HG03064 (cell line): ENCODE measurements around the gene MT1HL1.

Source experiments
- ATAC-seq: cut with Tn5 transposase; IDR thresholded peaks from one replicate; pipeline ENCODE4 v1.9.1; 2021; ENCODE audit warnings: low read depth; ENCODE audit not compliant: unreplicated experiment

Gene MT1HL1

DNA sequence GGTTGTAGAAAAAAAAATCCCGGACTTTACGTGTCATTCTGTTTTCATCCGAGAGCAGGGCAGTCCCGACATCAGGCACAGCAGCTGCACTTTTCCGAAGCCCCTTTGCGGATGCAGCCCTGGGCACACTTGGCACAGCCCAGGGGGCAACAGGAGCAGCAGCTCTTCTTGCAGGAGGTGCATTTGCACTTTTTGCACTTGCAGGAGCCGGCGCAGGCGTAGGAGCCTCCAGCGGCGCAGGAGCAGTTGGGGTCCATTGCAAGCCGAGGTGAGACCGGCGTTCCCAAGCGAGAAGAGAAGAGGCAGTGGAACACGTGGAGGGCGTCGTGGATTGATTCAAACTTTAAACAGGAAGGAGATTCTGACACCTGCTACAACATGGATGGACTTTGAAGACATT, at the start of gene MT1HL1:
Gene MT1HL1 (minus strand): TSS at position 326 of the 400 bp plus-strand sequence. CDS start 69 bp downstream, at position 257.
- no peak for ATAC-seq

DNA sequence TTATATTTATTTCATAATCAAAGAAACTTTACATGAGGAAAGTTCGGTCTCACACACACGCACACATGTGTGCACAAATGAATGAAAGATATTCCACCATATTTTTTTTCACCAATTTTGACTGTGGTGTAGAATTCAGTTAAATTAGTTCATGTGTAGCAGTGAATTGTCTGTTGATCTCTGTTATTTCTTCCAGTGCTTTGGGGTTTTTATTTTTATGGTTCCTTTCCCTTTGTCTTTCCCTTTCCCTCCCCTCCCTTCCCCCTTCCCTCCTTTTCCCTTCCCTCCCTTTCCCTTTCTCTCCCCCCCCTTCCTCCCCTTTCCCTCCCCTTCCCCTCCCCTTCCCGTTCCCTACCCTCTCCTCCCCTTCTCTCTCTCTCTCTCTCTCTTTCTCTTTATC, 46.7 kb upstream of the MT1HL1 start:
- ATAC-seq = no peak

DNA sequence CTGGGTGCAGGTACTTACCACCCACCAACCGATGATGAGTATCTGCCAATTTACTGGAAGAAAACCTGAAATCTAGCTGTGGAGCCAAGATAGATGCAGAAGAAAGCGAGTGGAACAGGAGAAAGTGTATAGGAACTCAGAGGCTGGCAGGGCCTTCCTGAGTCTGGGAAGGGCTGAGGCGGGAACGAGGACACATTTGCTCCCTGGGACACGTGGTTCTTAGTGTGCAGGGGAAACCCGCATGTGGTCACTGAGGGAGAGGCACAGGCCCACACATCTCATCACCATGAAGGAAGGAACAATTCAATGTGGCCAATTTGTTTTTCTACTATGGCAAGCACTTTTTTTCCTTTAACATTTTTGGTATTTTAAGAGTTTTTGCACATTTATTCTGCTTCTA, 45.9 kb upstream of the MT1HL1 start:
- no peak for ATAC-seq

DNA sequence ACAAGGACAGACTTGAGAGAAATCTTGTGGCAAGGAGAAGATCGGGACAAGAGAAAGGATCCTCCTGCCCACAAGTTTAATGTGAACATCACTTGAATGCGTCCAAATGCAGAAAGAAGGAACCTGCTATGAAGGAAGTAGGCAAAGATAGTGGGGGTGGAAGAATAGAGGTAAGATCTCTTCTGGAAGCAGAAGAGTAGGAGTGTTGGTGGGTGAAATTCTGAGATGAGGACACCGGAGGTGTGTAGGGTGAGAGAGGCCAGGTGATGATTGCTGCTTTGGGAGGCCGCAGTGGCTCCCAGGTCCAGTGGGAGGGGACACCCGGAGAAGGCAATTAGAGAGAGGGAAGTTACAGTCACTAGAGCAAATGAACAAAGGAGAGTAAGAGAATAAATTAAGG, 44.6 kb upstream of the MT1HL1 start:
- no peak for ATAC-seq

DNA sequence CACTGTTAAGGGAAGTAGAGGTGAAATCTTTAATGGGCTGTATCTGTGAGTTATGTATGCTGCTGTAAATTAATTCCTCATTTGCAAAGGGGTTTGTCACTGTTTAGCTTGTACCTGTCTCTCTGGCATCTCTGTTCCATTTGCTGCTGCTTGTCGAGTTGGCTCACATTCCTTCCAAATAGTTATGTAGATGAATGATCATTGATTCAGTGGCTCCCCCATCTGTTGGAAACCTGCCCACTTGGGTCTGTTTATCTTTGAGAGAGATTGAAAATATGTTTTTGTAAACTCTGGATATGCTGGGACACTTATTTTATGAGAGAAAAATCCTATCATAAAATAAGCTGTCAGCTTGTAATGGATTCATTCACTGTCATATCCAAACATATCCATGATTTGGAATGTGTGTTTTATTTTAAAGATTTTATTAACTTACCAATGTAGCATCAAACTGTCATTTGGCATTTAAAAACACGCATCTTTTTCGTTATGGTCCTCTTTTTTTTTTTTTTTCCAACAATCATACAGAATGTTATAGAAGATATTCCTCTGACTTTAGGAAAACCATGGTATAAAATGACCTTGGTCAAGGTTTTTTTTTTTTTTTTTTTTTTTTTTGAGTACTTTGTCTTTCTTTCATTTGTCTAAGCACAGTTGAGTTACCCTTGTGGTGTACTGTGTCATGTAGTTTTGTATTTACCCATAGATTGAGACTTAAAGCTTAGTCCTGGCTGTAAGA, 41.2 kb upstream of the MT1HL1 start:
- no peak for ATAC-seq

DNA sequence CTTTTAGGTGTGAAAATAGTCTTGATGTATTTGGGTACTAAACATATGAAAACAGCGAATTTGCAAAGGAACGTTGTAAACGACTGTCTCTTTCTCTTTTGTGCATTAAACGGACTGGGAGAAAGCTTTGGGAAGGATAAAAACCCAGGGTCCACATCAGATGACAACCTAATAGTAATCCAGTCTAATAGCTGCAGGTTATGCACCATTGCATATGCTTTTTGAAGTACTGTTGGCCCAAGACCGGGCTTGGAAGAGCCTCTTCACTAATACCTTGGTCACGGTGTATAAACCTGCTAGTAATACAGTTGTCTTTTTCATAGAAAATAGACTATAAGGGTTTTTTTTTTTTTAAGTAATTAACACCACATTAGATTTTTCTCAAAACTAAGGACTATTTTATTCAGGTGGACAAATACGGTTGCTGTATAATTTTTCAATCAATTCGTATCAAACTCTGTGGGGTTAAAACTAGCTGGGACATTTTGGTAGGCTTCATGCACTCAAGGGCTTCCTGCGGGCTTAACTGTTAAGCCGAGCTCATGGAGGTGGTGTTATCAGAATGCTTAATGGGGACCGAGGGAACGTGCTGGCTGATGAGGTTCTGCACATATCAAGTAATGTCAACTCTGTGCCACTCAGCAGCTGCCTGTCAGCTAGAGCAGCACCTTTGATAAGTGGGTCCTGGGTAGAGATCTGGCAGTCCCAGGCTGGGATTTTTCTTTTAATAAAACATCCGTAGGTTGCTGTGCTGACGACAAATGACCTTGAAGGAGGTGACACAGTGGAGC, 39.8 kb upstream of the MT1HL1 start:
- ATAC-seq = no peak

DNA sequence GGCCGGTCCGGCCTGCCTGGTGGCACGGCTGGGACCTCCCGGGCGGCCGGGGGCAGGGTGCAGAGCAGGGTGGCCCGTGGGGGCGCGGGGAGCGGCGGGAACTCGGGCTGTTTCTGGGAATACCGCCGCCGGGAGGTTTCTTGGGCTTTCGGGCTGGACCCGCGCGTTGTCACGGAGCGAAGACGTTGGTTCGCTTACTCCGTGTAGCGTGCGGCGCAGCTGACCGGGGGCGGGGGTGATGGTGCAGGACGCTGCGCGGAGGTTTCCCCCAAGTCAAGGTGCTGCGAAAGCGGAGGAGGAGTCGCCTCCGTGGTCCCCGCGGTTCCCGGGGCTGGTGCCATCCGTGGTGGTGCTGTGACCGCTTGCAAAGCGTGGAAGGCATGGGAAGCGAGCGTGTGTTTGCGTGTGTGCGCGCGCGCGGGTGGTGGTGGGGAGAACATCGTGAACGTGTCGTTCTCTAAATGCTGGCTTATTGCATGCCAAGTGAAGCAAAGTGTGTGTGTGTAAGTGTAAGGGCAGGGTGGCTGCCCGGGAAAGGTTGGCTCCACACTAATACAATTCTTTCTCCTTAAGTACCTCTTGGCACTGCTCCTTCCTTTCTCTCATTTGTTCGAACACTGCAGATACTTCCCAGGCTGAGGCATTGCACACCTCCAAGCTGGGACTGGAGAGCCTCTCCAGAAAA, 38.8 kb upstream of the MT1HL1 start:
- no peak for ATAC-seq

DNA sequence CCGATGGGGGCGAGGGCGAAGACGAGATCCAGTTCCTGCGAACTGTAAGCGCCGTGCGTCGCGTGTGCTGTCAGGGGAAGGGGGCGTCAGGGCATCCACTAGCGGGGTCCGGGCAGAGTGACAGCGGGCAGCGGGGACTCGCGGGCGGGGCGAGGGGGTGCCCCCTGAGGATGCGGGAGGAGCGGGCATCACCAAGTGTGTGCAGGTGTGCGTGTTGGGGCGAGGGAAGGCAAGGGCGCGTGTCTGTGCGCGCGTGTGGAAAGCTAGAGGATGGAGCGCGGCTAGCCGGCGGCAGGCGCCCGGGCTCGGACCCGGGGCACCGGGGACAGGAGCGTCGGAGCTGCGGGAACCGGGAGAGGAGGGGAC, 38.3 kb upstream of the MT1HL1 start:
- no peak for ATAC-seq

DNA sequence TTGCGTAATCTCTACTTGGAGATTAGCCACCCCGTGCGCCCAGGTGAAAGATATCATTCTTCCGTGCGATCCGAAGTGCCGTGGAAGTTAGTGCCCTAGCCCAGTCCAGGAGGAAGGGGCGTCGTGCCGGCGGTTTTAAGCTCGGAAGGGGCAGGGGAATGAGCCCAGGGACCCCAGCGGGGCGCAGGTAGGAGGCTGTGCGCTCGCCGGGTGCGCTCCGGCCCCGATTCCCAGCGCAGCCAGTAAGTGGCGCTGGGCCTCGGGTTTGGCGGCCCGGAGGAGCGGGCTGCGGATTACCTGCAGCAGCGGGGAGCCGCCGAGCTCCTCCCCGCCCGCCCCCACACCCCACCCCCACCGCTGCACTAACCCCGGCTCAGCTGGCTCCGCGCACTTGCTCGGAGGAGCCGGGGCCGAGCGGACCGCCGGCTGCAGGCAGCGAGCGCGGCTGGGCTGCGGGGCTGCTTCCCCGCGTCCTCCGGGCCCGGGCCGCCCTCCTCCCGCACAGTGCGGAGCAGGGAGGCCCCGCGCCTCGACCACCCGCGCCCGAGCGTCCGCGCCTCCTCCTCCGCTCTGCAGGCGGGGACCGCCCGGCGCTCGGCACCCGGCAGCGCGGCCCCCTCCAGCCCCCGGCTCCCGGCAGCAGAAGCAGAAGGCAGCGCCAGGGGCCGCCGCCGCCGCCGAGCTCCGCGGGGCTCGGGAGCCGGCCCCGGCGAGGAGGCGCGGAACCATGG, 37.7 kb upstream of the MT1HL1 start, which contains the start of gene RYR2:
Gene RYR2 (plus strand): TSS at position 390 of the 731 bp plus-strand sequence. CDS start 338 bp downstream, at position 728.
- no peak for ATAC-seq

DNA sequence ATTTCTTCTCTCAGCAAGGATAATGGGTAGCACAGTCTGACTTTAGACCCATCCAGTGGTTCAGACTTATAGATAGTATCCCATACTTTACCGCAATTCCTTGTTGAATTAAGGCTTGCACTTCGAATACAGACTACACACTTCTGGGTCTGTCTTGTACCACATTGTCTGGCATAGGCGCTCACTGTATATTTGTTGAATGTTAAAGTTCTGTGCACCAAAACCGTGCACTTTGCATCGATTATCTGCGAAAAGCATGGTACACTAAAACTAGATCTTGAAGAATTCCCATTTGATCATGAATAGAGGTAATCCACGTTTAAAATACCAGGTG, 37.2 kb upstream of the MT1HL1 start:
- ATAC-seq = no peak

DNA sequence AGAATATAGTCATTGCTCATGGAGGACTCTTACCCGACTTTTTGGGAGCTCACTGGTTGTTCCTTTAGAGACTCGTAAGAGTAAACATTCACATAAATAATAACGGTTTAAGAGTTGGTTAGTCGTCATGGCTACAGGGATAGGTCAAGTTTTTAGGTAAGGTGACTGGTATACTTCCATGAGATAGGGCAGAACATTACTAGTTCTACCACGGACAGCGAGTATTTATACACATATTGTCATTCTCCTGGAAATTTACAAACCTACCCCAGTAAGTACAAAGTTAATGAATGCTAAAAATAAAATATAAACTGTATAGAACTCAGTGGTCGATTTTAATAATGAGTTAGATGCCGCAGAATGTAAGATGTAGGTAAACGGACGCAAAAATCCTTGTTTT, 36.6 kb upstream of the MT1HL1 start:
- ATAC-seq = no peak

DNA sequence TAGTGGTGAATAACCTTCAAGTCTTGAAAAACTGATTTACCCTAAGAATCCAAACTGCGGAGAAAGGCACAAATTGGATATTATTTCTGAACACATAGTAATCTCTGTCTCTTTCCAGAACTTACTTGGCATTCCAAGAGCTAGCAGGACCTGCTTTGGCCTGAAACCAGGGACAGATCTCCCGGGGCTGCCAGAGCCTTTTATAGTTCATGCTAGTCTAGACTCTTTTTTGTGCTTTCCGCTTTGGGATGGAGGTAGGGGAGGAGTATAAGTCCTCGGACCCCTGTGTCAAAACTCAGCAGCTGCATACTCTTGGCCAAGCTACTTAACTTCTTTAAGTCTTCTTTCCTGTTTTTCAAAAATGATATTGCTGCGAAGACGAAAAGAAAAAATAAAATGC, 34.0 kb upstream of the MT1HL1 start:
- ATAC-seq = no peak

DNA sequence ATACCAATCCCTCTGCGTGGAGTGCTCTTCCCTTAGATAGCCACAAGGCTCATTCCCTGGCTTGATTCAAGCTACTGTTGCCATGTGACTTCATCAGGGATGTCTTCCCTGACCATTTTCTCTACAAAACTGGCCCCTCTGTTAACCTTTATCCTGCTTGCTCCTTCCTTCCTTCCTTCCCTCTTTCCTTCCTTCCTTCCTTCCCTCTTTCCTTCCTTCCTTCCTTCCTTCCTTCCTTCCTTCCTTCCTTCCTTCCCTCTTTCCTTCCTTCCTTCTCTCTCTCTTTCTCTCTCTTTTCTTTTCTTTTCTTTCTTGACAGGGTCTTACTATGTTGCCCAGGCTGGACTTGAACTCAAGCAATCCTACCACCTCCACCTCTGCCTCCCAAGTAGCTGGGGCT, 31.5 kb upstream of the MT1HL1 start:
- no peak for ATAC-seq

DNA sequence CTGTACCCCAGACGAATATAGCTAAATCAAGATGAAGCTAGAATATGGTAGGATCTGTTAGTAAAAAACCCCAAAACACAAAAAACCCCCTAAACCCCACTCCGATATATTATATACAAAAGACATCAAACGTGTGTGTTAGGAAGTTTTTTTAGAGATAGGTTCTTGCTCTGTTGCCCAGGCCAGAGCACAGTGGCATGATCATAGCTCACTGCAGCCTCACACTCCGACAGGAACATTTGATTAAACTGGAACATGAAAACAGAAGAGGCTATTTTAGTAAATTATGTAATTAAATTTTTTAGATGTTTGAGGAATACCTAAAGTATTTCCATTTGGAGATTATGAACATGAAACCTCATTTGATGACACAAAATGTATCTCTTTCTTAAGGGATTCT, 29.6 kb upstream of the MT1HL1 start:
- ATAC-seq = no peak

DNA sequence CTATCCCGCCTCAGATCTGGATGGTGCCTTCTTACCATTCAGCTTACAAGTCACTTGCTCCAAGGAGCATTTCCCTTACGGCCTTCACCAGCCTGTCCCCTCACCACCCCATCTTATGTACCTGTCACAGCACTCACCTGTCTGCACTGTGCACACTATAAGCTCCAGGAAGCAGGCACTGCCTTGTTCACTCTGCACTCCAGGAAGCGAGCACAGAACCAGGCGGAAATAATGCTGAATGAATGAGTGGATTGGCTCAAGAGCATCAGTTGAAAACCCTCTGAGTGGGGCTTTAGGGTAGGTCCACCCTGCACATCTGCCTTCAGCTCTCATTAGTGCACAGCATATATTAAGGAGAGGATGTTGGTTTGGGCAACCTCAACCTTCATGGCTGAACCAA, 28.8 kb upstream of the MT1HL1 start:
- ATAC-seq = no peak

DNA sequence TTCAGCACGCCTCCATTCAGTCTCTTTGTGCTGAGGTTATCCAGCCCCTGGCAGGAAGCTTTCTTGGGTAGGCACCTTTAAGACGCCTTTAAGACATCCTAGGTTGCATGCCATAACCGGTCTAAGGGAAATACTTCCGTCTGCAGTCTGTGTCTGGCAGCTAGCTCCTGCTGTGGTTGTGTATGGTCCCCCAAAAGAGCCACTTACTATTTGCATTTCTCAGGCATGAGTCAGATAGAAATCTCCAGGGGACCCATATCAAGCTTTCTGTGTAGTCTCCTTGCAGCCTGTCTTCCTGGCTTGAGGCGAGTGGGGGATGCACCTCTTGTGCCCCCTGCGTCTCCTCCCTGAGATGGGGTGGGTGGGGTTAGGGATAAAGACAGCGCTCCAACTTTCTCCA, 27.8 kb upstream of the MT1HL1 start:
- peak; percentile 76 for ATAC-seq

DNA sequence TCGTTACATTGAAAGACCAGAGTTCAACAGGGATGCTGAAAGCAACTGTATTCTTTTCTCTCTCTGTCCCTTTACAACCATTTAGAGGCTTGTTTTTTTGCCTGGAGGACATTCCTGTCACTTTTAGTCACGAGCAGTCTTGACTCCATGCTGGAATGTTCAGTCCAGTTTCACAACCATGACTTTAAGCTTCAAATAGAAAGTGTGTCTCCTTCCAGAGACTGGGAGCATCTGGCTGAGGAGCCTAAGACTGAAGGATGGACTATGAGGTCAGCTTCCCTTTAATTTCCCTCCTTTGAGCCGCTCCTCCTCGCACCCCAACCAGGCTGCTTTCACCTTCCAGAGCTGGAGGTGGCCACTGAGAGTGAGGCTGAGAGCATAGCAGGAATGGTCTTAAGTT, 27.2 kb upstream of the MT1HL1 start:
- no peak for ATAC-seq

DNA sequence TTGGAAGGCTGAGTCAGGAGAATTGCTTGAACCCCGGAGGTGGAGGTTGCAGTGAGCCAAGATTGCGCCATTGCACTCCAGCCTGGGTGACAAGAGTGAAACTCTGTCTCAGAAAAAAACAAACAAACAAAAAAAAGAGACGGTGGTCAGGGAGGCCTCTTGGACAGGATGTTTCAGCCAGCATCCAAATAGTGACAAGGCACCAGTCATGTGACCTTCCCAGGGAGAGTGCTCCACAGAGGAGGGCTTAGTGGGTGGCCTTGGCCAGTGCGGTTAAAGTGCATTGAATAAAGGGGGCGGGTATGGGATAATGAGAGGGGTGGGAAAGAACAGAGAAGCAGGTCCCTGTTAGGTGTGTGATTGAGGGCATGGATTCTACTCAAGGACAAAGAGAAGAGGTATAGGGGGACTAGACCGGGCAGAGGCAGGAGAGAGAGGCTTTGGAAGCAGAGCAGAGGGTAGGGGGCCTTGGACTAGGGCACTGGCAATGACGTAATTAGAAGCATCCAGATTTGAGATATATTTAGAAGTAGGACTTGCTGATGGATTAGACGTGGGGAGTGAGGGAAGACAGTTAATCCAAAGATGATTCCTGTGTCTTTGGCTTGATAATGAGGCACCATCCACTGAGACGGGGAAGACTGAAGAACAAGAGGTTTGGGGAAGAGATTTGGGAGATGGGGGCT, 25.8 kb upstream of the MT1HL1 start:
- no peak for ATAC-seq

DNA sequence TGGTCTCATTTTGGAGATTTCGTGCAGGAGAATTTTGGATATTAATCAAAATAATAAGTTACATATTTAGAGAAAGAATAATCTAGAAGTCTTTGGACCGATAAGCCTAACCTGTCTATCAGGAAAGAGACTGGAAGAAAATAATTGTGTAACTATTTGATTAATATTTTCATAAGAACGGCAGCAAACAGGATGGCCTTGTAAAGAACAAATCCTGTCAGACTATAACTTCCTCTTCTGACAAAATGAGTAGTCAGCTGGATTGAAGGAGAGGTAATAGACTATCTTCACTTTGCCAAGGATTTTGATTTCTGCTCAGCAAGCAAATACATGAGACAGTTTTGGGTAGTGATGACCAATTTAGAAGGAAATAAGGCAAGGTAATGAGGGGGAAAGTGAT, 25.0 kb upstream of the MT1HL1 start:
- ATAC-seq = no peak

DNA sequence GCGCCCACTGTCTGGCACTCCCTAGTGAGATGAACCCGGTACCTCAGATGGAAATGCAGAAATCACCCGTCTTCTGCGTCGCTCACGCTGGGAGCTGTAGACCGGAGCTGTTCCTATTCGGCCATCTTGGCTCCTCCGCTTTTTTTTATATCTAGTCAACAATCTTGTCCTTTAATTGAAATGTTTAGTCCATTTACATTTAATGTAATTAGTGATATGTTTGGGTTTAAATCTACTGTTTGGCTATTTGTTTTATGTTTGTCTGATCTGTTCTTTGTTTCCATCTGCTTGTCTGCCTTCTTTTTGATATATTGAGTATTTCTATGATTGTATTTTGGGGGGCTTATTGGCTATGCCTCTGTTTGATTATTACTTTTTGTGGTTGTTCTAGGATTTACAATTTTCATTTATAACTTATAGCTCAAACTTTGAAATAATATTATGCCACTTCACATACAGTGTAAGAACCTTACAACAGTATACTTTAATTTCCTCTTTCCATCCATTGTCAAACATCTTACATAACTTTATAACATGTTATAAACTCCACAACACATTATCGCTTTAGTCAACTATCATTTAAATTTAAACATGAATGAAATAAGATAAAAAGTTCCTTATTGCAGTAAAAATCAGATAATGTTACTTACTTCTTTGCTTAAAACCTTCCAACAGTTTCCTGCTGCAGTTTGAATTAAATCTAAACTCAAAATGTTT, 21.3 kb upstream of the MT1HL1 start:
- ATAC-seq = no peak
